GM19455 (cell line): Measurements from ENCODE around the gene KCTD15.

ENCODE experiments used
- ATAC-seq: cut with Tn5 transposase; IDR thresholded peaks from one replicate; pipeline ENCODE4 v1.9.1; 2021; ENCODE audit not compliant: unreplicated experiment

KCTD15 gene

GRCh38 chr19:33771384-33772101 lies 25.1 kb upstream of the KCTD15 start:
- ATAC-seq = no peak

GRCh38 chr19:33772102-33772857 lies 24.4 kb upstream of the KCTD15 start:
- no peak for ATAC-seq

- no peak for ATAC-seq
These were observed 23.9 kb upstream of the KCTD15 start for GRCh38 chr19:33772858-33773180.

- ATAC-seq = no peak
These were observed 22.7 kb upstream of the KCTD15 start for GRCh38 chr19:33773704-33774624.

- no peak for ATAC-seq
These were observed 21.9 kb upstream of the KCTD15 start for GRCh38 chr19:33774751-33775150.

- no peak for ATAC-seq
These were observed 20.8 kb upstream of the KCTD15 start for GRCh38 chr19:33775731-33776487.

- ATAC-seq = no peak
These were observed 19.3 kb upstream of the KCTD15 start for GRCh38 chr19:33777351-33777750.

GRCh38 chr19:33777753-33778088 lies 18.9 kb upstream of the KCTD15 start:
- no peak for ATAC-seq

GRCh38 chr19:33778089-33778791 lies 18.4 kb upstream of the KCTD15 start:
- no peak for ATAC-seq

GRCh38 chr19:33779849-33780248 lies 16.8 kb upstream of the KCTD15 start:
- ATAC-seq = no peak

- no peak for ATAC-seq
These were observed 16.4 kb upstream of the KCTD15 start for GRCh38 chr19:33780251-33780650.

GRCh38 chr19:33780746-33781145 lies 15.9 kb upstream of the KCTD15 start:
- no peak for ATAC-seq

- no peak for ATAC-seq
These were observed 15.2 kb upstream of the KCTD15 start for GRCh38 chr19:33781415-33781935.

- no peak for ATAC-seq
These were observed 14.7 kb upstream of the KCTD15 start for GRCh38 chr19:33781996-33782395.

- ATAC-seq = no peak
These were observed 12.2 kb upstream of the KCTD15 start for GRCh38 chr19:33784432-33784831.

- ATAC-seq = no peak
These were observed 10.9 kb upstream of the KCTD15 start for GRCh38 chr19:33785795-33786194.

- ATAC-seq = no peak
These were observed 8.0 kb upstream of the KCTD15 start for GRCh38 chr19:33788676-33789075.

- ATAC-seq = no peak
These were observed 7.3 kb upstream of the KCTD15 start for GRCh38 chr19:33789344-33789743.

GRCh38 chr19:33794683-33795369 lies 1.8 kb upstream of the KCTD15 start:
- ATAC-seq = no peak
